GM12878 (cell line): ENCODE results near the gene DCST1. TPM values are rescaled to one million over a fixed set of nuclear protein-coding genes. Genes with fewer than 3 reads are reported as not detected.
A peak's percentile ranks its signal among the peaks of the same experiment; 100 is the strongest.

Experiments
- ATAC-seq: fragments of 200-7000 bp; cut with Tn5 transposase; 3 replicates; pipeline ENCODE4 v1.9.1; 2020; ENCODE audit warnings: mild to moderate bottlenecking, moderate library complexity
- BruUV-seq: library from RNA; stranded (reverse); fragments of 400-500 nt; replicated peaks from 2 replicates; lab custom pipeline; 2021; lab: Mats Ljungman, UMichigan
- CTCF ChIA-PET: fragments of 300-600 bp; sonication (Branson Sonifier 250); formaldehyde crosslinking; extraction: SDS; loops from one replicate; lab custom pipeline; 2021; ENCODE audit warnings: inconsistent platforms; lab: Yijun Ruan, JAX
- POLR2A ChIA-PET: fragments of 350-600 bp; formaldehyde crosslinking; extraction: SDS; loops from one replicate; lab custom pipeline; 2021; ENCODE audit warnings: inconsistent platforms; lab: Charles Lee
- RAD21 ChIA-PET: fragments of 300-600 bp; sonication (Branson Sonifier 250); formaldehyde crosslinking; loops from one replicate; lab custom pipeline; 2023; ENCODE audit warnings: antibody characterized with exemption; ENCODE audit not compliant: unreplicated experiment; lab: Charles Lee
- SMC1A ChIA-PET: fragments of 300-600 bp; sonication (Branson Sonifier 250); formaldehyde crosslinking; loops from one replicate; lab custom pipeline; 2023; ENCODE audit not compliant: unreplicated experiment, uncharacterized antibody; lab: Charles Lee
- DNase-seq: peaks from one replicate; pipeline ENCODE4 v3.0.0-alpha.2; 2011; ENCODE audit warnings: low read depth, low spot score
- FAIRE-seq: peaks from 3 replicates; lab custom pipeline; 2011; peaks lifted over from hg19 to GRCh38; lab: Jason Lieb, UNC
- H2AFZ ChIP-seq: 2 replicates; pipeline ENCODE4 v1.6.0; 2011; ENCODE audit warnings: low read depth, low read length, control low read depth; ENCODE audit not compliant: control insufficient read depth
- H3K27ac ChIP-seq: 2 replicates; pipeline ENCODE4 v1.5.1; 2011; ENCODE audit warnings: control low read depth; ENCODE audit not compliant: control insufficient read depth, insufficient read depth
- H3K27me3 ChIP-seq, 2 experiments: replicated peaks in 1 of 2; 2 replicates each; pipeline versions ENCODE4 v1.6.0 to v1.6.1; 2011; ENCODE audit warnings: low read length in 1 of 2; ENCODE audit not compliant: control insufficient read depth in 2 of 2, insufficient read depth in 2 of 2
- H3K36me3 ChIP-seq, 2 experiments: 2 replicates each; pipeline ENCODE4 v1.5.1; 2011; ENCODE audit warnings: low read length in 1 of 2; ENCODE audit not compliant: control insufficient read depth in 2 of 2, insufficient read depth in 2 of 2
- H3K4me1 ChIP-seq: 2 replicates; pipeline ENCODE4 v1.6.1; 2011; ENCODE audit warnings: mild to moderate bottlenecking, low read length, moderate library complexity, mixed read lengths; ENCODE audit not compliant: control insufficient read depth, insufficient read depth
- H3K4me2 ChIP-seq: 2 replicates; pipeline ENCODE4 v1.6.0; 2011; ENCODE audit warnings: control low read depth; ENCODE audit not compliant: control insufficient read depth, insufficient read depth
- H3K4me3 ChIP-seq: fragments of 200-600 bp; sonication (generic); 2 replicates; pipeline ENCODE4 v1.5.1; 2016
- H3K79me2 ChIP-seq: 2 replicates; pipeline ENCODE4 v1.6.0; 2011; ENCODE audit warnings: low read length; ENCODE audit not compliant: control insufficient read depth, insufficient read depth
- H3K9ac ChIP-seq: 2 replicates; pipeline ENCODE4 v1.8.0; 2011; ENCODE audit warnings: low read length, control low read depth, mixed read lengths; ENCODE audit not compliant: control insufficient read depth, insufficient read depth
- H3K9me3 ChIP-seq: replicated peaks from 3 replicates; pipeline ENCODE4 v1.5.1; 2011; ENCODE audit warnings: mild to moderate bottlenecking, low read length; ENCODE audit not compliant: control insufficient read depth, insufficient read depth
- H4K20me1 ChIP-seq: 2 replicates; pipeline ENCODE4 v1.6.0; 2011; ENCODE audit not compliant: control insufficient read depth, insufficient read depth
- ZSCAN29 ChIP-seq: fragments of 450-650 bp; IDR thresholded peaks from 2 replicates; pipeline ENCODE4 v1.6.1; 2017; ENCODE audit warnings: mild to moderate bottlenecking, moderate library complexity
- WGBS: methylation state at CpG from one replicate; pipeline ENCODE4 v1.1.6; 2016; ENCODE audit warnings: low lambda C conversion rate; ENCODE audit not compliant: insufficient replicate concordance, insufficient coverage; ENCODE audit errors: missing lambda C conversion rate; 5-methylcytosine and 5-hydroxymethylcytosine counted together
- in situ Hi-C: fragments of 300-500 bp; cut with MboI; formaldehyde crosslinking; loops from 9 replicates; pipeline ENCODE4 v1.14.3; 2018; ENCODE audit warnings: mixed read lengths
- intact Hi-C: fragments of 100-400 bp; cut with micrococcal nuclease; formaldehyde crosslinking; loops from one replicate; pipeline ENCODE4 v1.14.2; 2022; ENCODE audit not compliant: unreplicated experiment
- polyA plus RNA-seq, 11 experiments: library from polyadenylated mRNA; depleted of rRNA in 4 of 11; unstranded in 6 of 11; stranded (reverse) in 5 of 11; fragments of >200 nt; fragmentation: Nextera tagmentation in 4 of 11; fragmentation: Illumina TruSeq in 1 of 11; extraction: Ambion mirVana in 4 of 11; extraction: Trizol in 1 of 11; gene quantifications; 1 replicate in 1 of 11; 2 replicates in 10 of 11; pipeline versions ENCODE4 v1.2.1 to v1.2.3, GENCODE V29; 2011 to 2016; ENCODE audit warnings: inconsistent platforms in 2 of 11, missing spikeins in 2 of 11, low read depth in 1 of 11
- total RNA-seq, 4 experiments: library from RNA; depleted of rRNA in 3 of 4; stranded (reverse); fragments of >200 nt in 3 of 4; fragmentation: Illumina TruSeq in 1 of 4; extraction: Trizol in 1 of 4; gene quantifications; 2 replicates each; pipeline versions ENCODE4 v1.2.1 to v1.2.3, GENCODE V29; 2013 to 2021
- TF ChIP-seq, protein P1 (sequence below): fragments of 450-650 bp; IDR thresholded peaks from 2 replicates; pipeline ENCODE4 v1.6.1; 2017; ENCODE audit warnings: mild to moderate bottlenecking
- TF ChIP-seq, protein P2 (sequence below), 3 experiments: IDR thresholded peaks in 2 of 3; conservative IDR thresholded peaks in 1 of 3; 2 replicates each; pipeline ENCODE4 v1.5.1; 2011; ENCODE audit warnings: low read depth in 3 of 3, low read length in 3 of 3, mild to moderate bottlenecking in 3 of 3, control low read depth in 2 of 3, moderate library complexity in 2 of 3, inconsistent platforms in 1 of 3, mixed read lengths in 1 of 3; ENCODE audit not compliant: control insufficient read depth in 2 of 3, insufficient read depth in 1 of 3; ENCODE audit errors: extremely low read depth in 1 of 3

DCST1 gene
- total and polyA plus RNA-seq, 10 of the 15 experiments (the other 5 are each of a cell fraction or from before 2014, with no cell fraction given), result not detected

DNA sequence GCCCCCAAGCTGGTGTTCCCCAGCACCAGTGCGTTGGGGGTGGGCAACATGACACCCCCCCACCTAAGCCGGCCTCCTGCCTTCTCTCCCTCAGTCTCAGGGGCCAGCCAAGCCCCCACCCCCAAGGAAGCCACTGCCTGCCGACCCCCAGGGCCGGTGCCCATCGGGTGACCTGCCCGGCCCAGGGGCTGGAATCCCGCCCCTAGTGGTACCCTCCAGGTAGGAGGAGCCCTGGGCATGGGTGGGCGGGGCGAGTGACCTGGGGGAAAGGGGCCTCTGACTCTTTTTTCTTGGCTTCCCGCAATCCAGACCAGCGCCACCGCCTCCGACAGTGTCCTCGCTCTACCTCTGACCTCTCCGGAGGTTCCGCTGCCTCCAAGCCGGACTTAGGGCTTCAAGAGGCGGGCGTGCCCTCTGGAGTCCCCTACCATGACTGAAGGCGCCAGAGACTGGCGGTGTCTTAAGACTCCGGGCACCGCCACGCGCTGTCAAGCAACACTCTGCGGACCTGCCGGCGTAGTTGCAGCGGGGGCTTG is 28.6 kb downstream of the DCST1 start:
- CTCF ChIA-PET, result interaction anchor here (0.5 to 15.5 kb wide), 52 partner anchors 8 to 583 kb away, joined by 3 to 195 read pairs (median 4); partner anchors contain the start of genes ADAM15, CKS1B, EFNA3 and FLAD1
- WGBS, result 46% methylated on average over 21 of the region's 29 CpGs
- SMC1A ChIA-PET, result interaction anchor here (0.6 to 3.5 kb wide), 20 partner anchors 8 to 503 kb away, joined by 3 to 15 read pairs (median 4); partner anchors contain the start of genes ADAM15, FLAD1 and PBXIP1
- FAIRE-seq, result no peak
- ATAC-seq, result 0 out of 3 replicates have a peak, but pooled peaks have one; percentile 13
- no peak for TF ChIP-seq ZSCAN29
- TF ChIP-seq, protein P1, sequence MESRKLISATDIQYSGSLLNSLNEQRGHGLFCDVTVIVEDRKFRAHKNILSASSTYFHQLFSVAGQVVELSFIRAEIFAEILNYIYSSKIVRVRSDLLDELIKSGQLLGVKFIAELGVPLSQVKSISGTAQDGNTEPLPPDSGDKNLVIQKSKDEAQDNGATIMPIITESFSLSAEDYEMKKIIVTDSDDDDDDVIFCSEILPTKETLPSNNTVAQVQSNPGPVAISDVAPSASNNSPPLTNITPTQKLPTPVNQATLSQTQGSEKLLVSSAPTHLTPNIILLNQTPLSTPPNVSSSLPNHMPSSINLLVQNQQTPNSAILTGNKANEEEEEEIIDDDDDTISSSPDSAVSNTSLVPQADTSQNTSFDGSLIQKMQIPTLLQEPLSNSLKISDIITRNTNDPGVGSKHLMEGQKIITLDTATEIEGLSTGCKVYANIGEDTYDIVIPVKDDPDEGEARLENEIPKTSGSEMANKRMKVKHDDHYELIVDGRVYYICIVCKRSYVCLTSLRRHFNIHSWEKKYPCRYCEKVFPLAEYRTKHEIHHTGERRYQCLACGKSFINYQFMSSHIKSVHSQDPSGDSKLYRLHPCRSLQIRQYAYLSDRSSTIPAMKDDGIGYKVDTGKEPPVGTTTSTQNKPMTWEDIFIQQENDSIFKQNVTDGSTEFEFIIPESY, result peak; percentile 91
- TF ChIP-seq, protein P2, sequence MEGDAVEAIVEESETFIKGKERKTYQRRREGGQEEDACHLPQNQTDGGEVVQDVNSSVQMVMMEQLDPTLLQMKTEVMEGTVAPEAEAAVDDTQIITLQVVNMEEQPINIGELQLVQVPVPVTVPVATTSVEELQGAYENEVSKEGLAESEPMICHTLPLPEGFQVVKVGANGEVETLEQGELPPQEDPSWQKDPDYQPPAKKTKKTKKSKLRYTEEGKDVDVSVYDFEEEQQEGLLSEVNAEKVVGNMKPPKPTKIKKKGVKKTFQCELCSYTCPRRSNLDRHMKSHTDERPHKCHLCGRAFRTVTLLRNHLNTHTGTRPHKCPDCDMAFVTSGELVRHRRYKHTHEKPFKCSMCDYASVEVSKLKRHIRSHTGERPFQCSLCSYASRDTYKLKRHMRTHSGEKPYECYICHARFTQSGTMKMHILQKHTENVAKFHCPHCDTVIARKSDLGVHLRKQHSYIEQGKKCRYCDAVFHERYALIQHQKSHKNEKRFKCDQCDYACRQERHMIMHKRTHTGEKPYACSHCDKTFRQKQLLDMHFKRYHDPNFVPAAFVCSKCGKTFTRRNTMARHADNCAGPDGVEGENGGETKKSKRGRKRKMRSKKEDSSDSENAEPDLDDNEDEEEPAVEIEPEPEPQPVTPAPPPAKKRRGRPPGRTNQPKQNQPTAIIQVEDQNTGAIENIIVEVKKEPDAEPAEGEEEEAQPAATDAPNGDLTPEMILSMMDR (IDR thresholded peaks at IDR 0.05 in 2 of 3, conservative IDR thresholded peaks at IDR 0.05 in 1 of 3; ENCODE audit: control insufficient read depth in 2 of 3, extremely low read depth in 1 of 3, insufficient read depth in 1 of 3, low read depth in 3 of 3, low read length in 3 of 3), result peak in 1 of 3 experiments; percentile 31; a peak in 1 of 6 replicates
- Histone ChIP-seq H3K27ac (no peak overlapping the region), H3K36me3 (no peaks in the 10 kb centered on the region; a peak in 1 of 4 replicates), H3K4me1 (peaks cover 16% of the 10 kb centered on the region), H3K4me3 (no peak overlapping the region), H3K4me2 (peak overlapping the region; percentile 69), H2AFZ (no peak overlapping the region), H3K79me2 (no peaks in the 10 kb centered on the region), H3K27me3 (no peaks in the 10 kb centered on the region), H3K9ac (no peak overlapping the region), H3K9me3 (no peaks in the 10 kb centered on the region), H4K20me1 (no peaks in the 10 kb centered on the region)
- POLR2A ChIA-PET, result interaction anchor here (0.7 to 1.3 kb wide), 3 partner anchors 12 to 126 kb away, joined by 3 read pairs; partner anchors contain the start of gene PMVK
- intact Hi-C loops (loop anchor here (5.0 kb wide), 3 partner anchors 90 to 395 kb away; partner anchors contain the start of genes CKS1B and SHC1), in situ Hi-C loops (loop anchor here (5.0 kb wide), 1 partner anchor 500 kb away; no protein-coding TSS in a partner anchor)
- DNase-seq, result no peak
- no TSS peak for BruUV-seq
- RAD21 ChIA-PET, result interaction anchor here (0.5 to 4.7 kb wide), 20 partner anchors 10 to 581 kb away, joined by 3 to 63 read pairs (median 4); partner anchors contain the start of genes ADAM15, FLAD1, KRTCAP2 and PBXIP1
